Measurements from ENCODE around the gene MACROH2A2. TPM values are rescaled to one million over a fixed set of nuclear protein-coding genes. Genes with fewer than 3 reads are reported as not detected.

MACROH2A2 gene
- total RNA-seq, 4 donors from 2014 or later = 6.2 to 17.8 (median 15.4) TPM

- WGBS = 77% methylated on average over 1 of the region's 1 CpG
- intact Hi-C loops (cut with DNase I) = no loop called here
- TF ChIP-seq EP300 (IDR thresholded peaks at IDR 0.05) = no peak
- TF ChIP-seq CTCF (IDR thresholded peaks at IDR 0.05) = no peak
- TF ChIP-seq POLR2AphosphoS5 (IDR thresholded peaks at IDR 0.05) = no peak
- TF ChIP-seq POLR2A (IDR thresholded peaks at IDR 0.05; ENCODE audit: low read depth) = no peak
Observed at GRCh38 chr10:70055550-70055949, 2.9 kb downstream of the MACROH2A2 start.

GRCh38 chr10:70057306-70057705 is 4.7 kb downstream of the MACROH2A2 start:
- 94% methylated on average over 4 of the region's 4 CpGs for WGBS
- peaks cover 0 to 15% (median 0%) of the 10 kb centered on the region in 4 donors for H3K27me3 ChIP-seq
- no peak for TF ChIP-seq POLR2A (IDR thresholded peaks at IDR 0.05; ENCODE audit: low read depth)
- intact Hi-C loops (cut with DNase I) = no loop called here
- peaks cover 0 to 4% (median 0%) of the 10 kb centered on the region in 4 donors for H3K36me3 ChIP-seq
- H3K4me1 ChIP-seq = peaks cover 0 to 23% (median 17%) of the 10 kb centered on the region in 4 donors
- H3K27ac ChIP-seq (replicated peaks in 1 of 4) = no peak overlapping the region
- no peak overlapping the region for H3K4me3 ChIP-seq
- no peaks in the 10 kb centered on the region for H3K9me3 ChIP-seq
- no peak for DNase-seq (ENCODE audit: extremely low spot score)

More at GRCh38 chr10:70055550-70055949, 2.9 kb downstream of the MACROH2A2 start:
- Histone ChIP-seq H3K27me3 (peaks cover 0 to 15% (median 0%) of the 10 kb centered on the region in 4 donors), H3K4me1 (peaks cover 0 to 31% (median 21%) of the 10 kb centered on the region in 4 donors), H3K4me3 (no peak overlapping the region), H3K27ac (replicated peaks in 1 of 4) (no peak overlapping the region), H3K36me3 (peaks cover 0 to 4% (median 0%) of the 10 kb centered on the region in 4 donors), H3K9me3 (no peaks in the 10 kb centered on the region)
- no peak for DNase-seq (ENCODE audit: extremely low spot score)

GRCh38 chr10:70060389-70060788 is 7.7 kb downstream of the MACROH2A2 start:
- Histone ChIP-seq H3K4me3 (no peak overlapping the region), H3K27me3 (no peaks in the 10 kb centered on the region), H3K36me3 (no peaks in the 10 kb centered on the region), H3K9me3 (no peaks in the 10 kb centered on the region), H3K27ac (replicated peaks in 1 of 4) (no peak overlapping the region), H3K4me1 (no peaks in the 10 kb centered on the region)
- TF ChIP-seq POLR2AphosphoS5 (IDR thresholded peaks at IDR 0.05) = no peak
- no peak for TF ChIP-seq EP300 (IDR thresholded peaks at IDR 0.05)
- no peak for TF ChIP-seq POLR2A (IDR thresholded peaks at IDR 0.05; ENCODE audit: low read depth)
- no peak for TF ChIP-seq CTCF (IDR thresholded peaks at IDR 0.05)
- no peak for DNase-seq (ENCODE audit: extremely low spot score)
- intact Hi-C loops (cut with DNase I) = no loop called here
- WGBS = 97% methylated on average over 2 of the region's 2 CpGs

GRCh38 chr10:70063418-70064098 is 10.9 kb downstream of the MACROH2A2 start:
- no peak overlapping the region for H3K27ac ChIP-seq (replicated peaks in 1 of 4)
- no peaks in the 10 kb centered on the region for H3K4me1 ChIP-seq
- TF ChIP-seq POLR2AphosphoS5 (IDR thresholded peaks at IDR 0.05) (no peak), POLR2A (IDR thresholded peaks at IDR 0.05; ENCODE audit: low read depth) (no peak), CTCF (IDR thresholded peaks at IDR 0.05) (no peak), EP300 (IDR thresholded peaks at IDR 0.05) (no peak)
- H3K36me3 ChIP-seq = no peaks in the 10 kb centered on the region
- 70% methylated on average over 10 of the region's 10 CpGs for WGBS
- DNase-seq (ENCODE audit: extremely low spot score) = no peak
- no peaks in the 10 kb centered on the region for H3K27me3 ChIP-seq
- H3K4me3 ChIP-seq = no peak overlapping the region
- intact Hi-C loops (cut with DNase I) = no loop called here
- no peaks in the 10 kb centered on the region for H3K9me3 ChIP-seq

GRCh38 chr10:70064486-70064885 is 11.8 kb downstream of the MACROH2A2 start:
- Histone ChIP-seq H3K27me3 (no peaks in the 10 kb centered on the region), H3K4me3 (no peak overlapping the region), H3K9me3 (no peaks in the 10 kb centered on the region), H3K4me1 (no peaks in the 10 kb centered on the region), H3K27ac (replicated peaks in 1 of 4) (no peak overlapping the region), H3K36me3 (no peaks in the 10 kb centered on the region)
- no peak for TF ChIP-seq POLR2A (IDR thresholded peaks at IDR 0.05; ENCODE audit: low read depth)
- TF ChIP-seq EP300 (IDR thresholded peaks at IDR 0.05) = no peak
- no peak for TF ChIP-seq POLR2AphosphoS5 (IDR thresholded peaks at IDR 0.05)
- TF ChIP-seq CTCF (IDR thresholded peaks at IDR 0.05) = no peak
- intact Hi-C loops (cut with DNase I) = no loop called here
- no peak for DNase-seq (ENCODE audit: extremely low spot score)
- WGBS = 81% methylated on average over 4 of the region's 4 CpGs

Data from esophagus muscularis mucosa (tissue), 4 donors.